ENCODE results near the gene NLN.

The NLN gene

DNA sequence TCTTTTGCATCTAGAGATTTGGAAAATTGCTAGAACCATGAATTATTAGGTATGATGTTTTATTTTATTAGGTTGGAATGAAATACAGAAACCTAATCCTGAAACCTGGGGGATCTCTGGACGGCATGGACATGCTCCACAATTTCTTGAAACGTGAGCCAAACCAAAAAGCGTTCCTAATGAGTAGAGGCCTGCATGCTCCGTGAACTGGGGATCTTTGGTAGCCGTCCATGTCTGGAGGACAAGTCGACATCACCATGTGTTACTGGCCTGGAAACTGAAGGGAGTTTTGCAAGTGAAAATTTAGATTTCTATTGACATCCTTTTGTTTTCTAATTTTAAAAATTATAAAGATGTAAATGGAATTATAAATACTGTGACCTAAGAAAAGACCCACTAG, 100.7 kb downstream of the NLN start:
- no peak overlapping the region for H3K4me3 ChIP-seq (ENCODE audit: low read length)
- TF ChIP-seq, protein P1, sequence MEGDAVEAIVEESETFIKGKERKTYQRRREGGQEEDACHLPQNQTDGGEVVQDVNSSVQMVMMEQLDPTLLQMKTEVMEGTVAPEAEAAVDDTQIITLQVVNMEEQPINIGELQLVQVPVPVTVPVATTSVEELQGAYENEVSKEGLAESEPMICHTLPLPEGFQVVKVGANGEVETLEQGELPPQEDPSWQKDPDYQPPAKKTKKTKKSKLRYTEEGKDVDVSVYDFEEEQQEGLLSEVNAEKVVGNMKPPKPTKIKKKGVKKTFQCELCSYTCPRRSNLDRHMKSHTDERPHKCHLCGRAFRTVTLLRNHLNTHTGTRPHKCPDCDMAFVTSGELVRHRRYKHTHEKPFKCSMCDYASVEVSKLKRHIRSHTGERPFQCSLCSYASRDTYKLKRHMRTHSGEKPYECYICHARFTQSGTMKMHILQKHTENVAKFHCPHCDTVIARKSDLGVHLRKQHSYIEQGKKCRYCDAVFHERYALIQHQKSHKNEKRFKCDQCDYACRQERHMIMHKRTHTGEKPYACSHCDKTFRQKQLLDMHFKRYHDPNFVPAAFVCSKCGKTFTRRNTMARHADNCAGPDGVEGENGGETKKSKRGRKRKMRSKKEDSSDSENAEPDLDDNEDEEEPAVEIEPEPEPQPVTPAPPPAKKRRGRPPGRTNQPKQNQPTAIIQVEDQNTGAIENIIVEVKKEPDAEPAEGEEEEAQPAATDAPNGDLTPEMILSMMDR (IDR thresholded peaks at IDR 0.05; ENCODE audit: insufficient read depth, low read depth, low read length, missing control alignments): no peak
- DNase-seq (ENCODE audit: low read depth): no peak

DNA sequence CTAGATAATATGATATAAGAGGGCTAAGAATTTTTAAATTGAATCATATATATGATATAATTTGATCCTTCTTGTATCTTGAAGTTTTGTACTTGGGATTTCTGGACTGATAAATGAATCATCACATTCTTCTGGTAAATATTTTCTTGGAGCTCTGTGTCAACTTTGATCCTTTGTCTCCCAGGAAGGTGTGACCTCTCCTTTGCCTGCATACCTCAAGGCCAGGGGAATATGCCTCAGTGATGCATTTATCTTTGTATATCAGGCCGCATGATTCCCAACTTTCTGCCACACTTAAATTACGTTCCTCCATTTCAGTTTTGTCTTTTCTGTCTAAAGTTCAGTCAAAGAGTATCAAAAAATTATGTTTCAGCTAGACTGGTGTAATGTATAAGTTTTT, 101.2 kb downstream of the NLN start:
- H3K4me3 ChIP-seq (ENCODE audit: low read length): no peak overlapping the region
- peak; percentile 36 for DNase-seq (ENCODE audit: low read depth)
- TF ChIP-seq, protein P1 (IDR thresholded peaks at IDR 0.05; ENCODE audit: insufficient read depth, low read depth, low read length, missing control alignments): no peak

DNA sequence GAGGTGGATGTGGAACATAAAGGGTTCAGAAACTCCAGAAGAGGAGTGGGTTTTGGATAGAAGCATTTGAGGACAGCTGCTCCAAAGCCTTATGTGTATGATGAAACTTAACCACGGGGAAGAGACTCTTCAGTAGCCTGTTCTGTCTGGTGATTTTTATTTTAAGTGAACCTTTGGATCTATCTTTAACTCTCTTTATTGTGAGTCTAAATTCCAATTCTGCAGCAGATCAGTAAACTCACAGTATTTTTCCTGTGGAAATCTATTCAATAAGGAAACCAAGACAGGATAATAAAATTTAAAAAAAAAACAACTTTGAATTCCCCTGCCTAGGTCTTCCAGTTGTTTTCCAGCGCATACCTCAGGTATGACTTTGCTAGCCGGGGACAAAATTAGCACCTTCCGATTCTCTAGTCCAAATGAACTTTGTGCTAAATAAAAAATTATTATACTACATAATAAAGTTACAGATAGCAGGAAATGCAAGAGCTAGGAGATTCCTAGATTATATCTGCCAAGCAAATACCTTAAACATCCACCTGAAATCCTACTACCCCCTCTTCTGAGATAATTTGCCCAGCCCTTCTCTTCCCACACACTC, 101.9 kb downstream of the NLN start:
- TF ChIP-seq, protein P1 (IDR thresholded peaks at IDR 0.05; ENCODE audit: insufficient read depth, low read depth, low read length, missing control alignments): no peak
- no peak overlapping the region for H3K4me3 ChIP-seq (ENCODE audit: low read length)
- no peak for DNase-seq (ENCODE audit: low read depth)

DNA sequence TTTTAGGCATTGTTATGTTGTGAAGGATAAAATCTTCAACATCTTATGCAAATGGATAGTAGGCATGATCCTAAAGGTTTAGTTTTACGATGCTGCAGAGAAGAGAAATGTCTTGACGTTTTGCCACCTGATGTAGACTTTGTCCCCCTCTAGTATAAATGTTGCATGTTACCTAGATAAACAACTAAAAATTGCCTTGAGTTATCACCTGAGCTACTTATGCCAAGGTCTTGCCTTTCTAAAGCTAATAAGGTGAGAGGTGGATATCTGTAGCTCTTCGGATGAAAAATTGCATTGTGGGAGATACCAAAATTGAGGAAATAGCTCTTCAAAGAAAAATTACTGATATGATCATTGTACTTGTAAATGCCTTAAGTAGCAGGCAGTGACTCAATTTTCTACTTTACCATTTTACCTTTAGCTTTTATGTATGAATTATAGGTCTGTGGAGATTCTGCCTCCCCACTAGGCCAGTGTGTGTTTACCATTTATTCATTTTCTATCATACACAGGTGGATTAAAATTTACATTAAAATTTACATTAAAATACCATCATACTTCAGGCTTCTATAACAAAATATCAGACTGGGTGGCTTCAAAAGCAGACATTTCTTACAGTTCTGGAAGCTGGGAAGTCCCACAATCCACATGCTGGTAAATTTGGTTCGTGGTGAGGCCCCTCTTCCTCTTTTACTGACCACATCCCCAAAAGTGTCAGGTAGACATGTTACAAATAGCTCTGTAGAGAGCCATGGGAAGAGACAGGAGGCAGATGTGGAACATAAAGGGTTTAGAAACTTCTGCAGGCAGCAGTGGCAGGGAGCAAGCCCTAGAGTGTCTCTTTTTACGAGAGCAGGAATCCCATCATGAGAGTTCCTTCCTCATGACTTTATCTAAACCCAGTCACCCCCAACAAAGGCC, 103.7 kb downstream of the NLN start:
- TF ChIP-seq, protein P1 (IDR thresholded peaks at IDR 0.05; ENCODE audit: insufficient read depth, low read depth, low read length, missing control alignments): no peak
- H3K4me3 ChIP-seq (ENCODE audit: low read length): no peak overlapping the region
- DNase-seq (ENCODE audit: low read depth): no peak

DNA sequence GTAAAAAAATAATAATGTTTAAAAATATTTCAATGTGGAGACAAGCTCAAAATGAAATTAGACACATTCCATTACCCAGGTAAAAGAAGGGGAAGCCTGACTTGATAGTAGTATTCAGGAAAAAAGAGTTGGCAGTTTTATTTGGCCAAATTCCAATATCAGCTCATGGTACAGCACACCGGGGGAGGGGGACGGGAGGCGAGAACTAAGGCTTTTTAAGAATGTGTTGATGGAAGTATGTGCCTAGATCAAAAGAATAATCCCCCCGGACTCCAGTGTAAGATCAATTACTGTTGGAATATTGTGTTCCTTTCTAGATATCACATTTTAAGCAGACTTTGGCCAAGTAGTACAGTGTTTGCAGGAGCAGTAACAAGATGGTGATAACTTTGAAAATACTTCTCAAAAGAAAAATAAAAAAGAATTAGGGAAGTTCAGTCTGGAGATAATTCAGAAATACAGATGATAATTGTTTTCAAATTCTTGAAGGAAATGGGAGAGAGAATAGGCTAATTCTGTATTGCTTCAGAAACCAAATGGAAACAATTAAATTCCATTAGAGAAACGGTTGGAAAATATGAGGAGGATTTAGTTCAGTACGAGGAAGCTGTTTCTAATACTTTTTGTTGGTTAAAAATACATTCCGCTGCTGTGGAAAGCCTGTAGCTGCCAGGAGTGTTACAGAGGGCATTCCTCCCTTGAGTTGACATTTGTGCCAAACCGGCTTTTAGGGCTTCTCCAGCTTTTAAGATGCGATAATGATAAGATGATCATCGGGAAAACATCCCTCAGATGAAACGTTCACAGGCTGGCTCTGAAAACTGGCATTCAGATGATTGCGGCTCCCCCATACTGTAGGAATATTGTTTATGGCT, 106.3 kb downstream of the NLN start:
- no peak for DNase-seq (ENCODE audit: low read depth)
- H3K4me3 ChIP-seq (ENCODE audit: low read length): no peak overlapping the region
- TF ChIP-seq, protein P1 (IDR thresholded peaks at IDR 0.05; ENCODE audit: insufficient read depth, low read depth, low read length, missing control alignments): no peak

DNA sequence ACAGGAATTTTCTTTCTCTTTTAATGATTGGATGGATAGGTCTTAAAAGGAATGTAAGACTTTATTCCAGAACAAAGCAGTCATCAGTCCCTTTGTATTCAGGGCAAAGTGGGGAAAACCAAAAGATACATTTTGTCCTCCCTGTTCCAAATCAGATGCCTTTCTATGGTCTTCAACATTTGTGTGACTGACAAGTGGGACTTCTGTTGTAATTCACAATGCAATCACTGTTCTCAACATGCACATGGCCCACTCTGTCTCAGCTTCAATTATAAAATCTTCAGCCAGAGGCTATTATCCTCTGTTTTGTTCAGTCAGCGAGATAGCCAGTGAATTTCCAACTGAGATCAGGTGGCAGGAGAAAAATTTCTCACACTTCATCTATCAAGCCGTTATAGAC, 108.9 kb downstream of the NLN start:
- no peak for DNase-seq (ENCODE audit: low read depth)

More for the DNA sequence above, 108.9 kb downstream of the NLN start:
- no peak overlapping the region for H3K4me3 ChIP-seq (ENCODE audit: low read length)
- TF ChIP-seq, protein P1 (IDR thresholded peaks at IDR 0.05; ENCODE audit: insufficient read depth, low read depth, low read length, missing control alignments): no peak

Data from epithelial cell of esophagus (primary cell).